Spleen (tissue), 11 donors: Measurements from ENCODE around the gene MEGF6. TPM values are rescaled to one million over a fixed set of nuclear protein-coding genes. Genes with fewer than 3 reads are reported as not detected.
A peak's percentile ranks its signal among the peaks of the same experiment; 100 is the strongest.

Experiments used
- DNase-seq: peaks from one replicate; pipeline ENCODE4 v3.0.0-alpha.2; 2020
- H3K27ac ChIP-seq, 8 donors: fragments of 200-600 bp; sonication (generic) in 7 of 8; 1 replicate in 4 of 8; 2 replicates in 4 of 8; pipeline versions ENCODE4 v1.5.0 to v1.8.0; 2016 to 2021; ENCODE audit warnings: inconsistent platforms in 4 of 8, mild to moderate bottlenecking in 4 of 8, moderate library complexity in 1 of 8
- H3K27me3 ChIP-seq, 7 donors: fragments of 200-600 bp; sonication (generic) in 6 of 7; replicated peaks in 1 of 7; 1 replicate in 4 of 7; 2 replicates in 3 of 7; pipeline versions ENCODE4 v1.5.0 to v1.8.0; 2016 to 2021; ENCODE audit warnings: inconsistent platforms in 3 of 7, mild to moderate bottlenecking in 1 of 7
- H3K36me3 ChIP-seq, 6 donors: fragments of 200-600 bp; sonication (generic) in 5 of 6; 1 replicate in 4 of 6; 2 replicates in 2 of 6; pipeline versions ENCODE4 v1.5.0 to v1.8.0; 2016 to 2021; ENCODE audit warnings: inconsistent platforms in 2 of 6
- H3K4me1 ChIP-seq, 6 donors: fragments of 200-600 bp; sonication (generic) in 5 of 6; 1 replicate in 3 of 6; 2 replicates in 3 of 6; pipeline versions ENCODE4 v1.5.0 to v1.8.0; 2016 to 2021; ENCODE audit warnings: inconsistent platforms in 3 of 6
- H3K4me3 ChIP-seq, 8 donors: fragments of 200-600 bp; sonication (generic) in 7 of 8; 1 replicate in 4 of 8; 2 replicates in 4 of 8; pipeline versions ENCODE4 v1.5.0 to v1.8.0; 2016 to 2021; ENCODE audit warnings: inconsistent platforms in 4 of 8, mild to moderate bottlenecking in 4 of 8, moderate library complexity in 2 of 8
- H3K9me3 ChIP-seq, 8 donors: fragments of 200-600 bp; sonication (generic) in 7 of 8; 1 replicate in 4 of 8; 2 replicates in 4 of 8; pipeline versions ENCODE4 v1.5.0 to v1.8.0; 2016 to 2021; ENCODE audit warnings: inconsistent platforms in 4 of 8
- POLR2A ChIP-seq, 3 donors: fragments of 450-650 bp; IDR thresholded peaks; one replicate each; pipeline ENCODE4 v1.5.1; 2017; ENCODE audit warnings: antibody characterized with exemption in 3 of 3, mild to moderate bottlenecking in 1 of 3
- POLR2AphosphoS5 ChIP-seq, 3 donors: sonication (generic); formaldehyde crosslinking; IDR thresholded peaks; one replicate each; pipeline ENCODE4 v1.5.1; 2017; ENCODE audit warnings: antibody characterized with exemption in 3 of 3
- WGBS, 5 donors: extraction: QIAGEN DNeasy Blood & Tissue Kit in 3 of 5; methylation state at CpG; one replicate each; pipeline versions ENCODE4 v1.1.5 to v1.1.7; 2013 to 2018; 5-methylcytosine and 5-hydroxymethylcytosine counted together
- intact Hi-C: fragments of 100-400 bp; cut with DNase I; formaldehyde crosslinking; loops from one replicate; pipeline ENCODE4 v1.15.0; 2023; ENCODE audit warnings: low total_unique reads
- polyA plus RNA-seq, 3 donors: library from polyadenylated mRNA; stranded (reverse); fragments of 200-250 nt; gene quantifications; one replicate each; pipeline ENCODE4 v1.2.1, GENCODE V29; 2013
- total RNA-seq, 7 donors: library from RNA; depleted of rRNA in 3 of 7; stranded (reverse); fragments of >200 nt in 3 of 7; fragmentation: NEBNext Ultra II Directional in 4 of 7; extraction: Animal tissue kit (Norgen Biotek cat#: 25700) in 4 of 7; gene quantifications; one replicate each; pipeline versions ENCODE4 v1.1.0 to v1.2.1, GENCODE V29; 2016 to 2021
- TF ChIP-seq, protein P1 (sequence below), 11 experiments: fragments of 200-600 bp in 7 of 11; fragments of 450-650 bp in 4 of 11; sonication (generic) in 4 of 11; IDR thresholded peaks in 8 of 11; conservative IDR thresholded peaks in 3 of 11; 1 replicate in 7 of 11; 2 replicates in 4 of 11; pipeline versions ENCODE4 v1.4.0 to v1.8.0; 2016 to 2021; ENCODE audit warnings: antibody characterized with exemption in 11 of 11, inconsistent platforms in 4 of 11, mild to moderate bottlenecking in 1 of 11
- donor health status: healthy with polysubstance abuse.
- donor health status: DM: no; HTN: no; CAD: no; lungs with moderate emphysema.
- donor health status: DM: no; HTN: no; CAD: no.
- donor health status: Bipolar disorder and iron deficiency.
- donor health status: healthy.
- donor health status: DM: no; HTN: no; CAD: no.
- donor health status: DM: yes; HTN: yes; CAD: no.

The MEGF6 gene
- total and polyA plus RNA-seq, 10 donors: 8.7 to 39.5 (median 20.3) TPM

DNA sequence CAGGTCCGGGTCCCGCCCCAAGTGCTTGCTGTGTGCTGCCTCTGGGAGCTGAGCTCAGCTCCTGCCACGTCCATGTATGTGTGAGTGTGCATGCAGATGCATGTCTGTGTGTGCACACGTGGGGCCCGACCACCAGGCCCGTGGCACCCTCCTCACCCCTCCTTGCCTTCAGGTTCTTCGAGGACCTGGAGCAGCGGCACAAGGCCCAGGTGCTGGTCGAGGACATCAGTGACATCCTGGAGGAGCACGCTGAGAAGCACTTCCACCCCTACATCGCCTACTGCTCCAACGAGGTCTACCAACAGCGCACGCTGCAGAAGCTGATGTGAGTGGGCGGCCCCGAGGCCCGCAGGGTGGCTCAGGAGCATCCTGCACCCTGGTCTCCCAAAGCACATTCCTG is 138.4 kb downstream of the MEGF6 start:
- no peaks in the 10 kb centered on the region for H3K9me3 ChIP-seq
- H3K27ac ChIP-seq: peak overlapping the region in 3 of 8 donors; percentile 5 to 60 (median 47)
- no peak for TF ChIP-seq POLR2AphosphoS5 (IDR thresholded peaks at IDR 0.05)
- TF ChIP-seq, protein P1, sequence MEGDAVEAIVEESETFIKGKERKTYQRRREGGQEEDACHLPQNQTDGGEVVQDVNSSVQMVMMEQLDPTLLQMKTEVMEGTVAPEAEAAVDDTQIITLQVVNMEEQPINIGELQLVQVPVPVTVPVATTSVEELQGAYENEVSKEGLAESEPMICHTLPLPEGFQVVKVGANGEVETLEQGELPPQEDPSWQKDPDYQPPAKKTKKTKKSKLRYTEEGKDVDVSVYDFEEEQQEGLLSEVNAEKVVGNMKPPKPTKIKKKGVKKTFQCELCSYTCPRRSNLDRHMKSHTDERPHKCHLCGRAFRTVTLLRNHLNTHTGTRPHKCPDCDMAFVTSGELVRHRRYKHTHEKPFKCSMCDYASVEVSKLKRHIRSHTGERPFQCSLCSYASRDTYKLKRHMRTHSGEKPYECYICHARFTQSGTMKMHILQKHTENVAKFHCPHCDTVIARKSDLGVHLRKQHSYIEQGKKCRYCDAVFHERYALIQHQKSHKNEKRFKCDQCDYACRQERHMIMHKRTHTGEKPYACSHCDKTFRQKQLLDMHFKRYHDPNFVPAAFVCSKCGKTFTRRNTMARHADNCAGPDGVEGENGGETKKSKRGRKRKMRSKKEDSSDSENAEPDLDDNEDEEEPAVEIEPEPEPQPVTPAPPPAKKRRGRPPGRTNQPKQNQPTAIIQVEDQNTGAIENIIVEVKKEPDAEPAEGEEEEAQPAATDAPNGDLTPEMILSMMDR (IDR thresholded peaks at IDR 0.05 in 8 of 11, conservative IDR thresholded peaks at IDR 0.05 in 3 of 11): no peak
- no peak for TF ChIP-seq POLR2A (IDR thresholded peaks at IDR 0.05)
- DNase-seq: no peak
- H3K36me3 ChIP-seq: no peaks in the 10 kb centered on the region
- H3K4me1 ChIP-seq: peaks cover 0 to 26% (median 8%) of the 10 kb centered on the region in 6 donors
- H3K4me3 ChIP-seq: no peak overlapping the region
- intact Hi-C loops: no loop called here
- WGBS, 5 donors: 85 to 100% (median 88%) methylated on average over 2 to 17 of the region's 17 CpGs
- H3K27me3 ChIP-seq: peaks cover 0 to 37% (median 0%) of the 10 kb centered on the region in 7 donors

DNA sequence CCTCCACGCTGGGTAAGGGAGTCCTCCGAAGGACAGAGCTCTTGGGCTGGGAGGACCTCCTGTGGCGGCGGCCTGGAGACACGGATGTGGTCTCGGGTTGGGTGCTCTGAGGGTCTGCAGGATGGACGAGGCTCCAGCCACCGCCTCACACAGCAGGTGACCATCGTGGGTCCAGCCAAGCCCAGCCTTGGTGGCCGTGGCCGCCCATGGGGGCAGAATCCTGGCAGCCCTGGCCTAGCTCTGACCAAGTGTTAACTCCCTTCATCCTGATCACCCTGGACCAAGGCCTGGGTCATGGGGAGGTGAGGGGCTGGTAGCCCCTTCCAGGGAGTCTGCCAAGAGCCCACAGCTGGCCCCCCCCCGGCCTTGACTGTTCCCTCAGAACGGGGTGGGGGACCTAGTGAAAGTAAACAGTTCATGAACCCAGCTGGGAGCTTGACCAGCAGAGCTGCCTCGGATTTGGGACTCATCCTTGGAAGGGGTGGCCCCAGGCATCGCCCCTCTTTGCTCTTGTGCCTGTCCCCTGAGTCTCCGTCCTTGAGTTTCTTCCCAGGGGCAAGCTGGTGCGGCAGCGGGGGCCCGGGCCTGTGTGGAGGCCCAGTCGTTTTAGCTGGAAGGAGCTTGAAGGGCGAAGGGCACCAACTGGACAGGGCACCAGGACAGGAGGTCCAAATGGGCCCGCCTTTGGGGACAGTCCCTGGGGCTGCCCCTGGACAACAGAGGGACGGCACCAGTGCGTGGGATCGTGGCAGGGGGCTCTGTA is 139.0 kb downstream of the MEGF6 start:
- Histone ChIP-seq H3K36me3 (no peaks in the 10 kb centered on the region), H3K27me3 (peaks cover 0 to 41% (median 0%) of the 10 kb centered on the region in 7 donors), H3K9me3 (no peaks in the 10 kb centered on the region), H3K4me1 (peaks cover 0 to 26% (median 8%) of the 10 kb centered on the region in 6 donors), H3K4me3 (no peak overlapping the region), H3K27ac (peak overlapping the region in 5 of 8 donors; percentile 14 to 60 (median 38))
- intact Hi-C loops: no loop called here
- TF ChIP-seq POLR2A (IDR thresholded peaks at IDR 0.05) (no peak), POLR2AphosphoS5 (IDR thresholded peaks at IDR 0.05) (no peak)
- TF ChIP-seq, protein P1 (IDR thresholded peaks at IDR 0.05 in 8 of 11, conservative IDR thresholded peaks at IDR 0.05 in 3 of 11): no peak
- 69 to 79% (median 75%) methylated on average over 14 to 25 of the region's 25 CpGs for WGBS, 5 donors
- DNase-seq: peak; percentile 71

DNA sequence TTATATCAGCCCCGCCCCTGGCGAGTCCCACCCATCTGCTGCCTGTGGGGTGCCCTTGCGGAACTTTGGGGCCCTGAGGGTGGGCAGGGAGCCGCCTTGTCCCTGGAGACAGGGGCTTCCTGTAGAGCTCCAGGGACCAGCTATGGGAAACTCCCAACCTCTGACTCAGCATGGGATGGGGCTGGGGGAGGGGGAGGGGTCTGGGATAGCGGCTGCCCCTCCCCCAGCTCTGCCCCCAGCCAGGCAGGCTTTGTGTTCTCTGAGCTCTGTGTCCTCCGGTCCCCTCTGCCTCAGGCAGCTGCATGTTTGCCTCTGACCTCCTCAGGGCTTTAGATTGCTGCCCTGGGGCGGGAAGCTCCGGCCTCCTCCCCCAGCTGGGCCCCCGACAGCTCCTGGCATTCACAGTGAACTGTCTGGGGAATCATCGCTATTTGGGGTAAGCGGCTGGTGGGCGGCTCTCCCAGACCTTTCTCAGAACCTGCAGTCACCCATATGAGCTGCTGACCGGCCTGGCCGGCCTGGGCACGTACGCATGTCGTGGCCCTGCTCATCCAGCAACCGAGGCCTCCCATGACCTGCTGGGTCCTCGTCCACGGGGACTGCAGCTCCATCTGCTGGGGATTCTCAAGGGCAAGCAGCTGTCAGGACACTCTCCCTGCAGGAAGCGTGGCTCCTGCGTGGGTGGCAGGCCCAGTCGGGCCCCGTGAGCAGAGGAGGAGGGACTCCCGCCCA is 139.8 kb downstream of the MEGF6 start:
- peak; percentile 73 for DNase-seq
- H3K9me3 ChIP-seq: no peaks in the 10 kb centered on the region
- H3K27ac ChIP-seq: peak overlapping the region in 5 of 8 donors; percentile 14 to 60 (median 38)
- WGBS, 5 donors: 37 to 71% (median 58%) methylated on average over 9 to 25 of the region's 25 CpGs
- no peaks in the 10 kb centered on the region for H3K36me3 ChIP-seq
- intact Hi-C loops: no loop called here
- no peak overlapping the region for H3K4me3 ChIP-seq
- peaks cover 0 to 39% (median 0%) of the 10 kb centered on the region in 7 donors for H3K27me3 ChIP-seq
- TF ChIP-seq POLR2A (IDR thresholded peaks at IDR 0.05) (no peak), POLR2AphosphoS5 (IDR thresholded peaks at IDR 0.05) (peak in 2 of 3 donors; percentile 44 to 68)
- TF ChIP-seq, protein P1 (IDR thresholded peaks at IDR 0.05 in 8 of 11, conservative IDR thresholded peaks at IDR 0.05 in 3 of 11): peak in 6 of 11 experiments; percentile 15 to 47 (median 34)
- H3K4me1 ChIP-seq: peaks cover 0 to 26% (median 8%) of the 10 kb centered on the region in 6 donors
